Medulla oblongata (tissue), 1 donor: ENCODE data around the gene MIXL1.
"Not testable (repeated sequence)": the region's sequence is repeated elsewhere in the genome, so short reads cannot be mapped to it uniquely, and the experiment has no call there.

Experiments used
- DNase-seq: peaks from one replicate; pipeline ENCODE4 v3.0.0-alpha.2; 2015; ENCODE audit errors: extremely low spot score

MIXL1 gene

DNA sequence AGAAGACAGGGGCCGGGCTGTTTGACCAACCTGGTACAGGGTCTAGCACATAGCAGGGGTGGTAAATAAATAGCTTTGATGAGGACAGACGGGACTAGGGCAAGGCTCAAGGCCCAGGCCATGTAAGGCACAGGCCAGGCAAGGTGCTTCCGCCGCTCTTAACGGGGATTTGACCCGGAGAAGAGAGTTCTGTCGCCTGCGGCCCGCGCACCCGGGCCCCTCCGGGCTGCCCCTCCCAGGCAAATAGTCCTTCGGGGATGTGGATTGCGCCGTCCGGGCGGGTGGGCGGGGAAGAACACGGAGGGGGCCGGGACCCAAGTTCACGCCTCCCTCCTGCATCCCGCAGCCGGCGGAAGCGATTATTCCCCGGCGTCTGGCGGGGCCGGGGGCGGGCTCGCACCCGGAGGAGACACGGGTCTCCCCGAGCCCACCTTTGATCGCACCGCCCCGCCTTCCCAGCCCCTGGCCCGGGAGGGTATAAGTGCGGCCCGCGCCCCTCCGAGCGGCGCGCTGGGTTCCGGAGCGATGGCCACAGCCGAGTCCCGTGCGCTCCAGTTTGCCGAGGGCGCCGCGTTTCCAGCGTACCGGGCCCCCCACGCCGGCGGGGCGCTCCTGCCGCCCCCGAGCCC, at the start of gene MIXL1:
Gene MIXL1 (plus strand): TSS at position 508 of the 629 bp plus-strand sequence. CDS start 18 bp downstream, at position 526.
- DNase-seq = no peak

DNA sequence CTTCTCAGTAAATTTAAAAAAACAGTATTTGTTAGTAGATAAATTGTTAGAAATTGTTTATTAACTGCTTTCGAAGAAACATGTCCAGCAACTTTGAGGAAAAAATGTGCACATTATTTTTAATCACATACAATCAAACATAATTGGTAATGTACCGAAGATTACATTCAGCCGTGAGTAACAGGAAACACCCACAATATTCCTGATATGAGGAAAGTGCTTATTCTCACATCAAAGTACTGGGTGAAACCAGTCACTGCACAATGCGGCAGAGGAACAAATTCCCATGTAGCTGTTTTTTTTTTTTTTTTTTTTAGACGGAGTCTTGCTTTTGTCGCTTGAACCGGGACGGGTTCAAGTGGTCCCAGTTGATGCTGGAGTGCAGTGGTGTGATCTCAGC, 46.6 kb upstream of the MIXL1 start:
- no peak for DNase-seq

DNA sequence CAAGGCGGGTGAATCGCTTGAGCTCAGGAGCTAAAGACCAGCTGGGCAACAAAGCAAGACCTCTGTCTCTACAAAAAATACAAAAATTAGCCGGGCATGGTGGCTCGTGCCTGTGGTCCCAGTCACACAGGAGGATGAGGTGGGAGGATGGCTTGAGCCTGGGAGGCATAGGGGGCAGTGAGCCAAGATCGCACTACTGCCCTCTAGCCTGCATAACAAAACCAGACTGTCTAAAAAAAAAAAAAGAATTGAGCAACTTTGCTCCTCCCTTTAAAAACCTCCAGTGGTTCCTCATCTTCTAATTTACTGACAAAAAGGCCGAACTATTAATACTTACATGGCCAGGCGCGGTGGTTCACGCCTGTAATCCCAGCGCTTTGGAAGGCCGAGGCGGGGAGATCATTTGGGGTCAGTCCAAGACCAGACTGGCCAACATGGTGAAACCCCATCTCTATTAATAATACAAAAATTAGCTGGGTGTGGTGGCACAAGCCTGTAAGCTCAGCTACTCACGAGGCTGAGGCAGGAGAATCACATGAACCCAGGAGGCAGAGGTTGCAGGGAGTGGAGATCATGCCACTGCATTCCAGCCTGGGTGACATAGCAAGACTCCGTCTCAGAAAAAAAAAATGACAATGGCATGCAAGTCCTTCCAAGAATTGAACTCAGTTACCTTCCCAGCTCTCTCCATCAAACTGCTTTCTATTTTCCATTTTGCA, 41.3 kb upstream of the MIXL1 start:
- DNase-seq = peak; percentile 49

DNA sequence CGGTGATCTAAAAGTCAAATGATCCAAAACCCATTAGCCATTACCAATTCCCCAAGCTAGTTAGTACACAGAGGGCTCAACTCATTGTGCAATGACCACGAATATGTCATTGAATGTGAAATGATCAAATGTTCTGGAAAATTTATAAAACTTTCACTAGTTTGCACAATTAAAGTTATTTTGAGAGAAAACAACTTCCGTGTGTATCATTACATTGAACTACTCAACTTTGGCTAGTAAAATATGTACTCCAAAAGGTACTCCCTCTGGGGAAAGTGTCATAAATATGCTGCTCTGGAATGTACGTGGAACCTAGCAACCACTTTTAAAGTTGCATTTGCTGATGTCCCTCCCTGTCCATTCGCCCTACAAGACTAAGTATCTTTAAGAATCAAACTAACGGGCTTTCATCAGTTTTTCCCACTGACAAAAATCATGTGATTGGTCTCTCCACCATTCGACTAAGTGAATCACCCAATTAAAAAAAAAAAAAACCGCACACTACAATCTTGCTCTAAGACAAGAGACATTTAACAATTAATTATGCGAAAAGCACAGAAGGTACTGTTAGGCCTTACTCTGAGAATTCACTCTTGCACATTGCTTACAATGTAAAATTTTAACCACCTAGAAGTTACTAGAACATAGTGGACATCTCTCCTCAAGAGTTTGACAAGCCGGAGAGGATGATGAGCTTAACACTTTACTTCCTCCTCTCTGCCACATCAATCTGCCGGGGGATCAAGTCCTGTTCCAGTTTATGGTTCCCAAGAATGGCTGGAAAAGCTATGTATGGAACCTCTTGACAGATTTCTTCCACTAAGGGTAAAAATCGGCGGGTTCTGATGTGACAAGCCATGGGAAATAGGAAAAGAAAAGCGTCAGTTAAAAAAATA, 38.1 kb upstream of the MIXL1 start:
- DNase-seq = peak; percentile 17

DNA sequence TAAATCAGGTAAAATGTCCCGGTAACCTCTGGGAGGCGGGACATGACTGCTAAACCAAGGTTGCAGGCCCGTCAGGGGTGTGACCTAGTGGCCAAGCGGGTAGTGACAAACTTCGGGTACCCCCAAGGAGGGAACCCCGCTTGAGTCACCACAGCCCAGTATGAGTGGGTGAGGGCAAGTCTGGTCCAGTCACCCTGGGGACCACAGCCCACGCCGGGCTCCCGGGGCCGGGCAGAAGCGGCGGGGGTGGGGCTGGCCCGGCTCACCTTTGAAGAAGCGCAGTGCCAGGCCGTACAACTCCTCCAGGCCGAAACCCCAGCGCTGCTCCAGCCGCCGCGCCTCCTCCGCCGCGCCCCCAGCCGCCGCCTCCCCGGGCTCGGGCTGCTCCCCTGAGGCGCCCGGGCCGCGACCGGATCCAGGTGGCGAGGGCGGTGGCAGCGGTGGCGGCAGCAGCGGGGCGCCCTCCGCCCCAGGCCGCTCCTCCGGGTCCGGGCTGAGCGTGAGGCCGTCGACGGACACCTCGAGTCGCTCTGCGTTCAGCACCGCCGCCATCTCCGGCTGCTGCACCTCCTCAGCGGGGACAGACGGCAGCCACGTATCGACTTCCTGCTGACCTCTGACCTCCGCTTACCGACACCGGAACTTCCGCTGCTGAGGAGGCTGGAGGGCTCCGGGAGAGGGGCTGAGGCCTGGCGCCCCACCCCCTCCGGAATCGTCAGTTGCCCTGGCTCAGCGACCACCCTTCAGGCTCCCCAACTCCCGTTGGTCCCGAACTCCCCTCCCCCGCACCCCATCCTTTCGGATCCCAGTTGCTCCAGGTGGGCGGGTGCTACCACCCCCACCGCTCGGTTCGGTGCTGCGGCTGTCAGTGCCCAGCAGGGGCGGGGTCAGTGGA, 37.1 kb upstream of the MIXL1 start, which contains the start of gene ACBD3:
Gene ACBD3 (minus strand): TSS at position 618 of the 895 bp plus-strand sequence. CDS start 66 bp downstream, at position 552.
- peak; percentile 93 for DNase-seq

DNA sequence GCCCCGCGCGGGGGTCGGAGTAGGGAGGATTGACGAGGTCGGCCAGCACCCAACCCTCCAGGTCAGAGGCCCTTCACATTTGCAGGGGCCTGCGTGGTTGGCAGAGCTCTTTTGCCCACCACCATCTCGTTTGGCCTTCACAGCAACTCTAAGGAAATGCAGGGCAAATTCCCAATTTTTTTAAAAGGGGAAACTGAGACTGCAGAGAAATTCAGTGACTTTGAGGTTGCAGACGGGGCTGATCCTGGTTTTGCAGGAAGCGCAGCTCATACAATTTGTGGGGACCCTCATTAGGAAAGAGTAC, 36.5 kb upstream of the MIXL1 start:
- no peak for DNase-seq

DNA sequence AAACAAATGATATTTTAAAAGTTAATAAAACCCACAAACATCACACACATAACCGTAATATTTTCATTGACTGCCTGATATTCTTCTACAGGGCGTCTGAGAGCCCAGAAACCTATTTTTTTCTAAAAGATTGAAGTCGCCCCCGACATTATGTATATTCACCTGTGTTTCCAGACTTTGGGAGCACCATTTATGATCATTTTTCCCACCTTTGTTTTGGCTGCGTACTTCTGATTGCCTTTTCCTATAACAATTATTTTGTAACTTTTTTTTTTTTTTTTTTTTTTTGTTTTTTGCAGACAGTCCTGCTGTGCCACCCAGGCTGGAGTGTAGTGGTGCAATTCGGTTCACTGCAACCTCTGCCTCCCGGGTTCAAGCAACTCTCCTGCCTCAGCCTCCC, 36.1 kb upstream of the MIXL1 start:
- no peak for DNase-seq

DNA sequence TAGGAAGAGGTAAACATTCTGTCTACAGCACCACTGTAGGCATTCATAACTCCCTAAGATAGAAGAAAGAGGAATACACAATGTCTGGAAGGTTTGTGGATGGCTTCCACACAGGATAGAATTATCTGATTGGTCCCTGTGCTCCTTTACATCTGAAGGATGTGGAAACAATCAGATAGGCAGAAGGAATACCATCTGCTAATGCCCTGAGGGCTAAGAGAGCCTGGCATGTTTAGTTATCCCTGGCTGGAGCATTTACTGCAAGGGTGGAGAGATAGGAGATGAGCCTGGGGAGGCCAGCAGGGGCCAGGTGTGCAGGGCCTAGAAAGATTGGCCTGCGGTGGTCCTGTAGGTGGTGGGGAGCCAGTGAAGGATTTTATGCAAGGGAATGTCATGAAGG, 28.3 kb upstream of the MIXL1 start:
- DNase-seq = no peak

DNA sequence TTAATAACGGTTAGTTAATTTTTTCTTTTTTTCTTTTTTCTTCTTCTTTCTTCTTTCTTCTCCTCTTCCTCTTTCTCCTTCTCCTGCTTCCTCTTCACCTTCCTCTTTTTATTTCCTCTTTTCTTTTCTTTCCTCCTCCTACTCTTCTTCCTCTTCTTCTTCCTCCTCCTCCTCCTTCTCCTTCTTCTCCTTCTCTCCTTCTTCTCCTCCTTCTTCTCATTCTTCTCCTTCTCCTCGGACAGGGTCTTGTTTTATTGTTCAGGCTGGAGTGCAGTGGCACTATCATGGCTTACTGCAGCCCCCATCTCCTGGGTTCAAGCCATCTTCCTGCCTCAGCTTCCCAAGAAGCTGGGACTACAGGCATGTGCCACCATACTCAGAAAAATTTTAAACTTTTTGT, 23.5 kb upstream of the MIXL1 start:
- DNase-seq = no peak

DNA sequence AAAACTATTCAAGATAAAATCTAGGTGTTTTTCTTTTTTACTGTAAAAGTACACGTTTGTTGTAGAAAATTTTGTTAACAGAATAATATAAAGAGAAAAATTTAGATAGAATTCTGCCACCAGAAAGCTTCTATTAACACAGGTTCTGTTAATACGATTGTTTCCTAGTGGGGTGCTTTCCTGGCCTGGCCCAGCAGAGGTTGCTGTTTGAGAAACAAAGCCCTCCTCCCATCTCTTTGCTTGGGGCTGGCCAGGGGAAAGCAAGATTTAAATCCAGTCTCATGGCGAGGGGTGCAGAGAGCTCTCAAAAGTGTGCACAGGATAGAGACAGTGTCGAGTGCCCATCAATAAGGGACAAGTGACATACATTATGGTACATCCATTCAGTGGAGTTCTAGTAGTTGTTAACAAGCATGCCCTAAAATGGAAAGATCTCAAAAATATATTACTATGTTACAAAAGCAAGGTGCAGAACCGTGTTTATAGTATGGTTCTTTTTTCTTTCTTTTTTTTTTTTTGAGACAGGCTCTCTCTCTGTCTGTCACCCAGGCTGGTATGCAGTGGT, 22.4 kb upstream of the MIXL1 start:
- no peak for DNase-seq

DNA sequence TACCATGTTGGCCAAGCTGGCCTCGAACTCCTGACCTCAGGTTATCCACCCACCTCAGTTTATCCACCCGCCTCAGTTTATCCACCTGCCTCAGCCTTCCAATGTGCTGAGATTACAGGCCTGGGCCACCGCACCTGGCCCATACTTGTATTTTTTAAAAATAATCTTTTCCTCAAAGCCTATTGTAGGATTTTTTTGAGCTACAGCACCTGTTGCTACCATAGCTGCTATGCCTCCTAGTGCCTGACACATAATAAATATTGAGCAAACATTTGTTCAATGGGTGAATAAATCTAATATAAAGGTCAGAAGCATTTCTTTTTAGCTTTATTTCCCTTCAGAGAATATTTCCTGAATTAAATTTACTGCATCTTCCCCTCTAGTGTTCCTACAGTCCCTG, 21.2 kb upstream of the MIXL1 start:
- DNase-seq = no peak

DNA sequence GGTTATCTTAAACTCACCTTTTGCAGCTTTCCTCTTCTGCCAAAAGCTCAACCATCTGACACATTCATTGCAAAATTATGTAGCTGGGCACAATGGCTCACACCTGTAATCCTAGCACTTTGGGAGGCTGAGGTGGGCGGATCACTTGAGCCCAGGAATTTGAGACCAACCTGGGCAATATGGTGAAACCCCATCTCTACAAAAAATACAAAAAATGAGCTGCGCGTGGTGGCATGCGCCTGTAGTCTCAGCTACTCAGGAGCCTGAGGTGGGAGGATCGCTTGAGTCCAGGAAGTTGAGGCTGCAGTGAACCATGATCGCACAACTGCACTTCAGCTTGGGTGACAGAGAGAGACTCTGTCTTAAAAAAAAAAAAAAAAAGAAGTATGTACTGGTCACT, 20.8 kb upstream of the MIXL1 start:
- DNase-seq = not testable (repeated sequence)

DNA sequence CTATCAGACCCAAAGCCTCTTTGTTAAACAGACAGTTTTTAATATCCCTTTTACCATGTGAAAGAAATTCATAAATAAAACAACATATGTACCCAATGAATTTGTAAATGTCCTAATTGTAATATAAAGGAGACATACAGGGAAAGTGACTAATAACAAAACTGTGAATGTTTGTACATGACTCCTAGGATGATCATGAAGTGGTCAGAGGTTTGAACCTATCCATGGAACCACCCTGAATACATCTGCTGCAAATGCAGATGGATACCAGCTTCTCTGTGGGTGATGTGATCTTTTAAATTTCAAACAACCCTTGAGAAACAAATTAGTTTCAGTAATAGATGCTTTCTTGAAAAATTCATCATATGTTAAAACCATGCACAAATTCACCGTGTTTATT, 20.2 kb upstream of the MIXL1 start:
- no peak for DNase-seq

DNA sequence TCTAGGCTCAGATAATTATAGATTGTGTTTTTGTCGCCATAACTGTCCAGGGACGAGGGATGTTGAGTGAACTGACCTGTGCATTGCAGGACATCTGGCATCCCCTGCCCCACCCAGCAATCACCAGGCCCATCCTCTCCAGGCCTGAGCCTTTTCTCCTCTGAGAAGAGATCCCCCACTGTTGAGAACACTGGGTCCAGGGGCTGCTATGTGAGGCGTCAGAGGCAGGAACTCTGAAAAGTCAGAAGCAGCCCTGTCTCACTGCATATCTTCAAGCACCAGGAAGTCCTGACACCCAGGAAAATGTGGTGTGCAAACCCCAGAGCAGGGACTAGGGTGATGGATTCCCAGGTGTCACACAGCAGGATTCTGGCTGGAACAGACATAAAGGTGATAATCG, 19.8 kb upstream of the MIXL1 start:
- DNase-seq = no peak

DNA sequence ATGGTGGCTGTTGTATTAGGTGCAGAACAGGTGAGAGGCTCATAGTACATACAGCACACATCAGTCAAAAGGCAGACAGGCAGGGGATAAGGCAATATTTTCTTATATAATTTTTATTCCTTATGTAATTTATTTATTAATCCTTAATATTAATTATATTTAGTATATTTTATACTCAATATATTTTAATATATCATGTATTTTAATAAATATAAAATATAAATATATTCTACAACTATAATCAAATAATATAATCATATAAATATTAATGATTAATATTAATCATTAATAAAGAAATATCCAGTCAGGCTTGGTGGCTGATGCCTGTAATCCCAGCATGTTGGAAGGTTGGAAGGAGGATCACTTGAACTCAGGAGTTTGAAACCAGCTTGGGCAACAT, 19.3 kb upstream of the MIXL1 start:
- DNase-seq = no peak

DNA sequence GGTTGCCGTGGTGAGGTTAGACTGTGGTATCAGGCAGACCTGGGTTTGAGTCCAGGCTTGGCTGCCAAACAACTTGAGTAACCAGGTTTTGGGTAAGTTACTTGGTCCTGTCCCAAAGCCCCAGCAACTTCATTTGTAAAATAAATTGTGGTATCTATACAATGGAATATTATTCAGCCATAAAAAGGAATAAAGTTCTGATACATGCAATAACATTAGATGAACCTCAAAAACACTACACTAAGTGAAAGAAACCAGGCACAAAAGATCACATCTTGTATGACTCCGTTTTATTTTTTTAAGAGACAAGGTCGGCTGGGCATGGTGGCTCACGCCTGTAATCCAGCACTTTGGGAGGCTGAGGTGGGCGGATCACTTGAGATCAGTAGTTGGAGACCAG, 16.4 kb upstream of the MIXL1 start:
- no peak for DNase-seq

DNA sequence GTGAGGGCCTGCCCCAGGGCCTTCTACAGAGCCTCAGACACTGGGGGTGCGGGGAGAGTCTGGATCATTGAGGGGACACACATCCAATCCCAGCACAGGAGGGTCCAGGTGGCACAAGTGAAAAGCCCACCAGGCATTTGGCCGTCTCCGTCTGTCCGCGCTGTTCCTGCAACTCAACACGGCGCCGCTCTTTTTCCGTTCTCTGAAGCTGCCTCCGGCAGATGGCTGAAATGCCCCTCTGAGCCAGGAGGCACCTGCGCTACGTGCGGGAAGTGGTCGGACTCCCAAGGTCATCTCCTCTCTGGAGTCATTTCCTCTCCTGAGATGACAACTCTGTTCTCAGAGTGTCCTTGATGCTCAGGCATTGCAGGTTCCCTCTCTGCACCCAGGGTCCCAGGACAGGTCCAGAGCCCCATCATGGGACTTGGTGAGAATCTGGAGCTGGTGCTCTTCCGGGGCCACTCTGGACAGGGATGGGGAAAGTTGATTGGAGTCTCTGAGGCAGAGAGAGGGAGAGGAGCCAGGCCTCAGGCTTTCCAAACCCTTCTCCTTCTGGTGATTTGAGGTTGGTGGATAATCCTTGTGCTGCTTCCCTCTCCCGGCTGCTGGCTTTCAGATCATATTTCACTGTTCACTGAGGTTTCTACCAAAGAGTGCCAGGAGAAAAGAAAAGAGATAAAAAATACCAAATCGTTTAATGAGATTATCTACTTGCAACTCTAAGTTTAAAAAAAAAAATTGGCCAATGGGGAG, 14.0 kb upstream of the MIXL1 start:
- no peak for DNase-seq

DNA sequence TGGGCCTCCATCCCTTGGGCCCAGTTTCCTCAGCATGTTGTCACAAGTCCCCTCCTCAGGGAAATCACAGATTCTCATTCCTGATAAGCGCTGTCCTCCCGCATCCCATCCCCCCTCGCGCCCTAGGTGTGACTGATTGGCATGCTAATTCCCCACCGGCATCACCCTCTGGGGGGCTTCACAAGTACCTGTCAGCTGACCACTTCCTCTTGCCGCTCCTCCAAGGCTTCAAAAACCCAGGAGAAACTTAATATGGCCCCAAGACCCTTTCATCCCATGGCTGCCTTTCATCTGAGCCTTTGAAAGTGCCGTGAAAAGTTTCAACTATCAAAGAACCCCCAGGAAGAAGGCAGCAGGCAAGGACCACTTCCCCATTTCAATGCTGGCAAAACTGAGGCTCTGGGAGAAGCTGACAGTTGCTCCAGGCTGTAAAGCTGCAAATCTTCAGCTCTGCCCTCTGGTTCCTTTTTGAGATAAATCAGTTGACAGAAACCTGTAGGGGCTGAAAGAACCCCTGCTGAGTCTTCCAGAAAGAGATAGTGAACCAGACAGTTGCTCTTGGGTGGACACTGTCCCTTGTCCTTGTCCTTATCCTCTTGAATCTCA, 12.8 kb upstream of the MIXL1 start:
- DNase-seq = no peak

DNA sequence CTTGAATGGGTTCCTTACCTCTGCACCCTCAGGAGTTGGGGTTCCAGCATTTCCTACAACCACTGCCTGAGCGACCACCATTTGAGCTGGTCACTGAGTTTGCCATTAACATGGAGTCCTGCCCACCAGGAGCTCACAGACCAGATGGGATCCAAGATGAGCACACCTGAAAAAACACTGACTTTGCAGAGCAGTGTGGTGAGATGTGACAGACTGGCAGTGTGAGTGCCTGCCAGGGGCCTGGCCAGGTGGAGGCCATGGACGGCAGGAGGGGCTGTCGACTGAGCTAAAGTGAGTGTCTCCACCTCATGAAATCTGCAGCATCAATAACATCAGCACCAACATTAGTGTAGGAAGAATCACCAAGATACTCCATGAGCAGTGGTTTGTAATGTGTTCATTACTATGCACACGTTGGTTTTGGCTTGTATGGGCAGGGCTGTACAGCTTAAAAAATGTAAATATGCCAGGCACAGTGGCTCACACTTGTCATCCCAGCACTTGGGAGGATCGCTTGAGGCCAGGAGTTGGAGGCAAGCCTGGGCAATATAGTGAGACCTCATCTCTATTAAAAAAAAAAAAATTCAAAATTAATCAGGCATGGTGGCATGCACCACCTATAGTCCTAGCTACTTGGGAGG, 12.2 kb upstream of the MIXL1 start:
- DNase-seq = no peak

DNA sequence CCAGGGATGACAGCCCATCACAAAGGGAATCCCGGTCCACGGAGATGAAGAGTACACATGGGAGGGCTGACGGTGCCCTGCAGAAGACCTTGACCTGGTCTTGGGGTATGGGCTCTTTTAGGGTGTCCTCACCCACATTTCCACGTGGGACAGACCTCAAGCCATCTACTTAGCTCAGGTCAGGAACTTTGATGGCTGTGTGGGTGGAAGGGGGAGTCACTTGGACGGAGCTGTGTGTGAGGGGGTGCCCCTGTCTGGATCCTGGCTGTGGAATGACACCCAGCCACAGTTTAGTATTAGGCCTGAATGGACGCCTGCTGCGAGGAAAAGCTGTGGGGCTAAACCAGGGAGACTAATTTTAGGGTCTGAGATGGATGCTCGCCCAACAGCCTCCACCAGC, 10.9 kb upstream of the MIXL1 start:
- DNase-seq = no peak
